ENCODE data around the gene HLA-DMA.

HLA-DMA gene

DNA sequence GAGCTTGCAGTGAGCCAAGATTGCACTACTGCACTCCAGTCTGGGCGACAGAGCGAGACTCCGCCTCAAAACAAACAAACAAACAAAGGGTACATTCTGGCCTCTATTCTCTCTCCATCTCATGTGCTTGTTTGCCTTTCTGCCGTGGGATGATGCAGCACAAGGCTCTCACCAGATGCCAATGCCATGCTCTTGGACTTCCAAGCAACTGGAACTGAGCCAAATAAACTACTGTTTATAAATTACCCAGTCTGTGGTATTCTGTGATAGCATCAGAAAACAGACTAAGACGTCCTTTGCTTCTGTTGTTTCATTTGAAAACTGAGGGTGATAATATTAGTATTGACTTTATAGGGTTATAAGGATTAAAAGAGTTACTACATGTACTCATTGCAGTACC lies 11.9 kb upstream of the HLA-DMA start:
- DNase-seq (ENCODE audit: low read depth), result peak; percentile 99
- TF ChIP-seq, protein P1, sequence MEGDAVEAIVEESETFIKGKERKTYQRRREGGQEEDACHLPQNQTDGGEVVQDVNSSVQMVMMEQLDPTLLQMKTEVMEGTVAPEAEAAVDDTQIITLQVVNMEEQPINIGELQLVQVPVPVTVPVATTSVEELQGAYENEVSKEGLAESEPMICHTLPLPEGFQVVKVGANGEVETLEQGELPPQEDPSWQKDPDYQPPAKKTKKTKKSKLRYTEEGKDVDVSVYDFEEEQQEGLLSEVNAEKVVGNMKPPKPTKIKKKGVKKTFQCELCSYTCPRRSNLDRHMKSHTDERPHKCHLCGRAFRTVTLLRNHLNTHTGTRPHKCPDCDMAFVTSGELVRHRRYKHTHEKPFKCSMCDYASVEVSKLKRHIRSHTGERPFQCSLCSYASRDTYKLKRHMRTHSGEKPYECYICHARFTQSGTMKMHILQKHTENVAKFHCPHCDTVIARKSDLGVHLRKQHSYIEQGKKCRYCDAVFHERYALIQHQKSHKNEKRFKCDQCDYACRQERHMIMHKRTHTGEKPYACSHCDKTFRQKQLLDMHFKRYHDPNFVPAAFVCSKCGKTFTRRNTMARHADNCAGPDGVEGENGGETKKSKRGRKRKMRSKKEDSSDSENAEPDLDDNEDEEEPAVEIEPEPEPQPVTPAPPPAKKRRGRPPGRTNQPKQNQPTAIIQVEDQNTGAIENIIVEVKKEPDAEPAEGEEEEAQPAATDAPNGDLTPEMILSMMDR (IDR thresholded peaks at IDR 0.05; ENCODE audit: control insufficient read depth, extremely low read depth, insufficient read depth), result no peak
- no peak overlapping the region for H3K4me3 ChIP-seq (ENCODE audit: low read depth, low read length)

DNA sequence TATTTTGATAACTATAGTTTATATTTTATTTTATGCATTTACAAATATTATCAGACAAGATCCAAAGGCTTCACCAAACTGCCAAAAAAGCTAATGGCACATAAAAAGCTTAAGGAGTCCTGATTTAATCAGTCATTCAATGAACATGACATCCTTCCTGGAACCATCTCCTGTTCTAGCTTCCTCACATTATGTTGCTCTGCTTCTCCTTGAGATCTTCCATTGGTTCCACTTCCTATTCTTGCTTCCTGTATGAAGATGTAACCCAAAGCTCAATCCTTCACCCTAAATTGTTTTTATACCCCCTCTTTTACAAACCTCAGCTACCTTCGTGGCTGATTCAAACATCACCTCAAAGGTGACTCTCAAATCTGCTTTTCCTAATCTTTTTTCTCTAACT lies 11.0 kb upstream of the HLA-DMA start:
- no peak for DNase-seq (ENCODE audit: low read depth)
- no peak overlapping the region for H3K4me3 ChIP-seq (ENCODE audit: low read depth, low read length)
- TF ChIP-seq, protein P1 (IDR thresholded peaks at IDR 0.05; ENCODE audit: control insufficient read depth, extremely low read depth, insufficient read depth), result no peak

DNA sequence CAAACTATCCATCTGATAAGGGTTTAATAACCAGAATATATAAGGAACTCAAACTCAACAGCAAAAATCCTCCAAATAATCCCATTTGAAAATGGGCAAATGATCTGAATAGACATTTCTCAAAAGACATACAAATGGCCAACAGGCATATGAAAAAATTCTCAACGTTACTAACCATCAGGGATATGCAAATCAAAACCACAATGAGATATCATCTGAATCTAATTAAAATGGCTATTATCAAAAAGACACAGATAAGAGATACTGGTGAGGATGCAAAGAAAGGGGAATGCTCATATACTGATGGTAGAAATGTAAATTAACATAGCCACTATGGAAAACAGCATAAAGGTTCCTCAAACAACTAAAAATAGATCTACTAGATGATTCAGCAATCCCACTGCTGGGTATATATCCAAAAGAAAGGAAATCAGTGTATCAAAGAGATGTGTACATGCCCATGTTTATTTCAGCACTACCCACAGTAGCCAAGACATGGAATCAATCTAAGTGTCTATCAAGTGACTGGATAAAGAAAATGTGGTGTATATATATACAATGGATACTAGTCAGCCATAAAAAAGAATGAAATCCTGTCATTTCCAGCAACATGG lies 9.4 kb upstream of the HLA-DMA start:
- TF ChIP-seq, protein P1 (IDR thresholded peaks at IDR 0.05; ENCODE audit: control insufficient read depth, extremely low read depth, insufficient read depth), result no peak
- no peak for DNase-seq (ENCODE audit: low read depth)
- H3K4me3 ChIP-seq (ENCODE audit: low read depth, low read length), result no peak overlapping the region

DNA sequence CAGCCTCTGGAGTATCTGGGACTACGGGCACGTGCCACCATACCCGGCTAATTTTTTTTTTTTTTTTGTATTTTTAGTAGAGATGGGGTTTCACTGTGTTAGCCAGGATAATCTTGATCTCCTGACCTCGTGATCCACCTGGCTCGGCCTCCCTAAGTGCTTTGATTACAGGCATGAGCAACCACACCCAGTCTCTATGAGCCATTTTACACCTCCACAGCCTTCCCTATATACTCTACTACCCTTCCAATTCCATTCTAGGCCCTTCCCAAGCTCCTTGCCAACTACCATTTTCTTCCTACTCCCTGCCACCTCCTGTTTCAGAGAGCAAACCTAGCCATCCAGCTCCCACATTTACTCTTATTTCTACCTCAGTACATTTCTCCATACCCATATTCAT lies 7.7 kb upstream of the HLA-DMA start:
- TF ChIP-seq, protein P1 (IDR thresholded peaks at IDR 0.05; ENCODE audit: control insufficient read depth, extremely low read depth, insufficient read depth), result no peak
- no peak overlapping the region for H3K4me3 ChIP-seq (ENCODE audit: low read depth, low read length)
- no peak for DNase-seq (ENCODE audit: low read depth)

DNA sequence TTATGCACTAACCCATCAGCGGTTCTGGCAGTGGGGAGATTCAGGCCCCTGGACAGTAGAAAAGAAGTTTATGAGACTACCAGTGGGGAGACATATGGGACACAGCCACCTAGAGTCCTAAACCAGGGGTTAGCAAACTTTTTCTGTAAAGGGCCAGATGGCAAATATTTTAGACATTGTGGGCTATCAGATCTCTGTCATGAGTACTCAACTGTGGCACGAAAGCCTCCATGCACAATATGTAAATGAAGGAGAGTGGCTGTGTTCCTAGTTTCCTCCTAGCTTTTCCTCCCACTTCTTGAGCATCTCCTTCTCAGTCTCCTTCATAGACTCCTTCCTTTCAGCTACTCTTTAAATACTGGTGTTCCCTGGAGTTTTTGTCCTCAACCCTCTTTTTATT lies 3.3 kb upstream of the HLA-DMA start:
- TF ChIP-seq, protein P1 (IDR thresholded peaks at IDR 0.05; ENCODE audit: control insufficient read depth, extremely low read depth, insufficient read depth), result no peak
- no peak overlapping the region for H3K4me3 ChIP-seq (ENCODE audit: low read depth, low read length)
- no peak for DNase-seq (ENCODE audit: low read depth)

DNA sequence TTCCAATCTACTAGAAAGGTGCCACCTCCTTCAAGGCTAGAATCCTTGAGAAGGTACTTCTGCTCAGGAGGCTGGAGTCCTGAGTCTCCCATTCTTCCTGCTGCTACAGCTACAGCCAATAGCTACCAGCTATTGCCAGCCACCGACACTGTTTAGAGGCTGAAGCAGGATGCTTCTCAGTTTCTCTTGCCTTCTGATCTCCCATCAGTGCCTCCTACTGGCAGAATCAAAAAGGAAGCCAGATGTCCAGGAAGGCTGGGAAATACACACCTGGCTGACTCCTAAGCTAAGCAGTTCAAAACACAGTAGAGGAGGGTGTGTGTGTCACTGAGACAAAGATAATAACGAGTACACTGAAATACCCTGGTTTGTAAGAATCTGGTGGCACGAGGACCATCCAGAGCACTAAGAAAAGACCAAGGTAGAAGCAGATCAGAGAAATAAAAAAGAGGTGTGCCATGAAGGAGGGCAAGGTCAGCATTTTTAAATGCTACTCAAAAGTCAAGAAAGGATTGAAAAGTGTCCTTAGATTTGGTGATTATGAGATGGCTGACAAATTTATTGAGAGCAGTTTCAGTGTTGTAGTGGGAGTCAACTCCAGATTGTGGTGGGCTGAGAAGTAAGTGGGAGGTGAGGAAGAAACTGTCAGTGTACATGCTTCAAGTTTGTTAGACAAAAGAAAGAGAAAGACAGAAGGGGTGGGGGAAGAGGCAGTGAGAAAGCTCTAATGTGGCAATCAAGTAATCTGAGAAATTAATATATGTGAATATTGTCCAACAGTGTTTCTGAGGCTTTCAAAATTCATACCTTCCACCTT lies 2.3 kb upstream of the HLA-DMA start:
- H3K4me3 ChIP-seq (ENCODE audit: low read depth, low read length), result no peak overlapping the region
- TF ChIP-seq, protein P1 (IDR thresholded peaks at IDR 0.05; ENCODE audit: control insufficient read depth, extremely low read depth, insufficient read depth), result peak; percentile 37; the same call in 1 of the 2 replicates
- no peak for DNase-seq (ENCODE audit: low read depth)
